Tibial nerve (tissue), 4 donors: ENCODE results near the gene CLDN1. TPM values are rescaled to one million over a fixed set of nuclear protein-coding genes. Genes with fewer than 3 reads are reported as not detected.

Experiments used
- DNase-seq, 2 donors: peaks; one replicate each; pipeline ENCODE4 v3.0.0-alpha.2; 2019; ENCODE audit warnings: low spot score in 2 of 2
- H3K27ac ChIP-seq, 4 donors: fragments of 200-600 bp; sonication (generic) in 3 of 4; one replicate each; pipeline ENCODE4 v1.5.1; 2017 to 2019; ENCODE audit warnings: mild to moderate bottlenecking in 1 of 4
- H3K27me3 ChIP-seq, 2 donors: fragments of 200-600 bp; sonication (generic) in 1 of 2; one replicate each; pipeline versions ENCODE4 v1.5.1 to v1.6.0; 2017 to 2019
- H3K36me3 ChIP-seq, 3 donors: fragments of 200-600 bp; sonication (generic); one replicate each; pipeline ENCODE4 v1.5.1; 2018 to 2019
- H3K4me1 ChIP-seq, 4 donors: fragments of 200-600 bp; sonication (generic) in 3 of 4; one replicate each; pipeline ENCODE4 v1.5.1; 2017 to 2019
- H3K4me3 ChIP-seq, 4 donors: fragments of 200-600 bp; sonication (generic) in 3 of 4; one replicate each; pipeline ENCODE4 v1.5.1; 2017 to 2019; ENCODE audit warnings: mild to moderate bottlenecking in 1 of 4, moderate library complexity in 1 of 4
- H3K9me3 ChIP-seq, 4 donors: fragments of 200-600 bp; sonication (generic) in 3 of 4; one replicate each; pipeline ENCODE4 v1.5.1; 2017 to 2019
- EP300 ChIP-seq, 2 donors: sonication (generic); formaldehyde crosslinking; IDR thresholded peaks; one replicate each; pipeline ENCODE4 v1.6.1; 2017; ENCODE audit warnings: antibody characterized with exemption in 2 of 2, mild to moderate bottlenecking in 1 of 2
- POLR2A ChIP-seq, 2 donors: fragments of 450-650 bp; IDR thresholded peaks; one replicate each; pipeline ENCODE4 v1.6.1; 2017; ENCODE audit warnings: antibody characterized with exemption in 2 of 2, mild to moderate bottlenecking in 2 of 2, moderate library complexity in 2 of 2
- WGBS, 2 donors: methylation state at CpG; one replicate each; pipeline ENCODE4 v1.1.5; 2018; 5-methylcytosine and 5-hydroxymethylcytosine counted together
- total RNA-seq, 4 donors: library from RNA; depleted of rRNA; stranded (reverse); fragments of >200 nt; gene quantifications; one replicate each; pipeline ENCODE4 v1.1.0, GENCODE V29; 2016
- TF ChIP-seq, protein P1 (sequence below), 5 experiments: fragments of 200-600 bp in 3 of 5; fragments of 450-650 bp in 2 of 5; sonication (generic) in 3 of 5; IDR thresholded peaks; one replicate each; pipeline ENCODE4 v1.5.1; 2016 to 2019; ENCODE audit warnings: antibody characterized with exemption in 5 of 5, mild to moderate bottlenecking in 3 of 5, moderate library complexity in 2 of 5

The CLDN1 gene
- total RNA-seq, 4 donors from 2014 or later: 74.7 to 208 (median 133) TPM

DNA sequence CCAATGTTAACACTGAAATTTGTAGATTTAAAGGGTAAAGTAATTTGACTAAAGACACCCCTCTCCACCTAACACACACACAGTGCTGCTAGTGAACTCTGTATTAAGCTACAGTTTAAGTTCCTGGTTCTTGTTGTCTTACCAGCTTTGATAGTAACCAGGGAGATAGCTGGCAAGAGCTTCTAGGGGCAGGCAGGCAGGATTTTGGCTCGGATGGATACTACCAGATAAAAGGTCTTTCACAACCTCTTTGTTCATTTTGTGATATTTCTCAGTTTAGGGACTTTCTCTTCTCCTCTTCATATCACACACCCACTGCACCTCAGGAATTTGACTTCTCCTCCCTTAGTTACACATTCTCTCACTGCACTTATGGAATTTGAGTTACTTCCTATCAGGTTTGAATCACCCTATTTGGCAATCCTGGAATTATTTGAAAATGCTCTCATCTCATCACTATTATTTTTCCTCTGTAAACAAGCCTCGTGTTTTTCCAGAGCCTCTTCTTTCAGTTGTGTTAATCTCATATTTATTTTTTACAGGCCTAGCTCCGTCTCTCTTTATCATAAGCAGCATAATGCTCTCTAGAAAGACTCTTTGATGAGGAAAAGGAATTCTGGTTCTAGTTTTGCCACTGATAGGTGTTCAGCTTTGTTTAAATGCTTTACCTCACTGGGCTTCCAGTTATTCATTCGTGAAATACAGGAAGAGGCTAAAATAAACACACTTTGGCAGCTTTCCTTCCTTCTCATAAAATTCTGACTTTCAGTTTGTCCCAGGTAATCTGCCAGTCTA, 23.0 kb upstream of the CLDN1 start:
- TF ChIP-seq, protein P1, sequence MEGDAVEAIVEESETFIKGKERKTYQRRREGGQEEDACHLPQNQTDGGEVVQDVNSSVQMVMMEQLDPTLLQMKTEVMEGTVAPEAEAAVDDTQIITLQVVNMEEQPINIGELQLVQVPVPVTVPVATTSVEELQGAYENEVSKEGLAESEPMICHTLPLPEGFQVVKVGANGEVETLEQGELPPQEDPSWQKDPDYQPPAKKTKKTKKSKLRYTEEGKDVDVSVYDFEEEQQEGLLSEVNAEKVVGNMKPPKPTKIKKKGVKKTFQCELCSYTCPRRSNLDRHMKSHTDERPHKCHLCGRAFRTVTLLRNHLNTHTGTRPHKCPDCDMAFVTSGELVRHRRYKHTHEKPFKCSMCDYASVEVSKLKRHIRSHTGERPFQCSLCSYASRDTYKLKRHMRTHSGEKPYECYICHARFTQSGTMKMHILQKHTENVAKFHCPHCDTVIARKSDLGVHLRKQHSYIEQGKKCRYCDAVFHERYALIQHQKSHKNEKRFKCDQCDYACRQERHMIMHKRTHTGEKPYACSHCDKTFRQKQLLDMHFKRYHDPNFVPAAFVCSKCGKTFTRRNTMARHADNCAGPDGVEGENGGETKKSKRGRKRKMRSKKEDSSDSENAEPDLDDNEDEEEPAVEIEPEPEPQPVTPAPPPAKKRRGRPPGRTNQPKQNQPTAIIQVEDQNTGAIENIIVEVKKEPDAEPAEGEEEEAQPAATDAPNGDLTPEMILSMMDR (IDR thresholded peaks at IDR 0.05): no peak
- TF ChIP-seq EP300 (IDR thresholded peaks at IDR 0.05) (peak in 1 of 2 donors; percentile 16), POLR2A (IDR thresholded peaks at IDR 0.05) (no peak)
- WGBS, 2 donors: 27 to 33% methylated on average over 4 of the region's 4 CpGs
- peaks cover 0 to 17% (median 3%) of the 10 kb centered on the region in 4 donors for H3K4me1 ChIP-seq
- H3K27ac ChIP-seq: peak overlapping the region in 3 of 4 donors; percentile 5 to 81 (median 75)
- no peaks in the 10 kb centered on the region for H3K9me3 ChIP-seq
- no peaks in the 10 kb centered on the region for H3K27me3 ChIP-seq
- no peak for DNase-seq
- H3K36me3 ChIP-seq: no peaks in the 10 kb centered on the region
- no peak overlapping the region for H3K4me3 ChIP-seq

DNA sequence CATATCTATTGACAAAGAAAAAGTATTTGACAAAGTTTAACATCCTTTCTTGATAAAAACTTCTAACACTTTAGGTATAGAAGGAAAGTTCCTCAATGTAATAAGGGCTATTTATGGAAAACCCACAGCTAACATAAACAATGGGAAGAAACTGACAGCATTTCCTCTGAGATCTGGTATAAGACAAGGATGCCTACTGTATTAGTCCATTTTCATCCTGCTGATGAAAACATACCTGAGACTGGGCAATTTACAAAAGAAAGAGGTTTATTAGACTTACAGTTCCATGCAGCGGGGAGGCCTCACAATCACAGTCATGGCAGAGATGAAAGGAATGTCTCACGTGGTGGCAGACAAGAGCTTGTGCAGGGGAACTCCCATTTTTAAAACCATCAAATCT, 17.8 kb upstream of the CLDN1 start:
- no peak overlapping the region for H3K4me3 ChIP-seq
- no peaks in the 10 kb centered on the region for H3K36me3 ChIP-seq
- H3K27me3 ChIP-seq: no peaks in the 10 kb centered on the region
- TF ChIP-seq POLR2A (IDR thresholded peaks at IDR 0.05) (no peak), EP300 (IDR thresholded peaks at IDR 0.05) (no peak)
- TF ChIP-seq, protein P1 (IDR thresholded peaks at IDR 0.05): no peak
- no peak for DNase-seq
- H3K27ac ChIP-seq: no peak overlapping the region
- no peaks in the 10 kb centered on the region for H3K9me3 ChIP-seq
- peaks cover 0 to 4% (median 0%) of the 10 kb centered on the region in 4 donors for H3K4me1 ChIP-seq
- WGBS, 2 donors: 73 to 75% methylated on average over 2 of the region's 2 CpGs

DNA sequence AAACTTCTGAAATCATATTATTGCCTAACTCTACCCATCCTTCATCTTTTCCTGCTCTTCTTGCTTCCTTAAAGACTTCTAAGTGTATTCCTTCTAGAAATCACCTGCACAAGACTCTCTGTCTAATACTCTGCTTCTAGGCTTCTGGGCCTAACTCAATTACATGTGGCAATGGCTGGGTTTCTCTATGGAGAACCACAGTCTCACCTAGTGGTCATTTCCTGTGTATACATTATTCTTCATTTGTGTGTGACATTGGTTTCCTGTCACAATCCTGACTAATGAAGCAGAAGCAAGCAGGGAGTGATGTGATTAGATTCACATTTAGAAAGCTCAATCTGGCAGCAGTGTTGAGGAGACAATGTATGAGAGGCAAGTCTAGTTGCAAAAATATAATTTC, 16.9 kb upstream of the CLDN1 start:
- Histone ChIP-seq H3K9me3 (no peaks in the 10 kb centered on the region), H3K36me3 (no peaks in the 10 kb centered on the region), H3K27me3 (no peaks in the 10 kb centered on the region), H3K27ac (no peak overlapping the region), H3K4me3 (no peak overlapping the region), H3K4me1 (no peaks in the 10 kb centered on the region)
- TF ChIP-seq POLR2A (IDR thresholded peaks at IDR 0.05): no peak
- TF ChIP-seq, protein P1 (IDR thresholded peaks at IDR 0.05): no peak
- no peak for TF ChIP-seq EP300 (IDR thresholded peaks at IDR 0.05)
- no peak for DNase-seq

DNA sequence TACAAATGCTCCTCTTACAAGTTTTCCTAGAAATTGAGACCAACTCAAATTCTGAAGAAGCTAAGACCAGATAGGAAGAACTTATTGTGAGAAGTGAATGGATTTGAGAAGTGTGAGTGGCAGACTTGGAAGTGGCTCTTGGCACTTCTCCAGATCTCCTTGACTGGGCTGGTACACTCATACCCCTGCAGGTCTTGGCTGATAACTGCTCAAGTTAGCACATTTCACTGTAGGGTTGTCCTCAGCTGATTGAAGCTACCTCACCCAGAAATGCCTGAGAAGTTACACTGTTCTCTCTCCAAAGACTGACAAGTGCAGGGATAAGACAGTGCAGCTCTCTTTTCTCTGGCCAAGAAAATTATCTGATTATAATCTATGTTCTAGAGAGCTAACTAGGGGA, 16.5 kb upstream of the CLDN1 start:
- no peaks in the 10 kb centered on the region for H3K4me1 ChIP-seq
- DNase-seq: no peak

DNA sequence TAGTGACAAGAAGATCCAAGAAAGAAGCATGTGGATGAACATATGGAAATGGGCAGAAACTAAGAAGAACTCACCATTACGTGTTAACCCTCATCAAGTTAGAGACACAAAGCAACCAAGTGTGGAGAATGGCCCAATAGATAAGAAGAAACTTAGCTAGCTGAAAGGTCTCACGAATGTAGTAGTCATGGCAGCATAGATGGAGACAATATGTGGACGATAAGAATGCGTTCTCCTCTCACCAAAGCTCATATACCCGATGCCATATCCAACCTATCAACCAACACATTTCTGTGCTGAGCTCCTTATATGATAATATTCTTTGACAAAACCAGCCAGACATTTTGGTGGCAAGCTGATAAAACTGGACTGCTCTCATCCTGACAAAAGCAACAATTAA, 15.1 kb upstream of the CLDN1 start:
- 85 to 86% methylated on average over 5 of the region's 5 CpGs for WGBS, 2 donors
- Histone ChIP-seq H3K36me3 (no peaks in the 10 kb centered on the region), H3K4me3 (no peak overlapping the region), H3K27me3 (no peaks in the 10 kb centered on the region), H3K9me3 (no peaks in the 10 kb centered on the region), H3K4me1 (no peaks in the 10 kb centered on the region), H3K27ac (no peak overlapping the region)
- TF ChIP-seq EP300 (IDR thresholded peaks at IDR 0.05): no peak
- TF ChIP-seq, protein P1 (IDR thresholded peaks at IDR 0.05): no peak
- TF ChIP-seq POLR2A (IDR thresholded peaks at IDR 0.05): no peak
- no peak for DNase-seq

More for the DNA sequence above, 16.5 kb upstream of the CLDN1 start:
- Histone ChIP-seq H3K27ac (no peak overlapping the region), H3K4me3 (no peak overlapping the region), H3K9me3 (no peaks in the 10 kb centered on the region), H3K27me3 (no peaks in the 10 kb centered on the region), H3K36me3 (no peaks in the 10 kb centered on the region)
- TF ChIP-seq POLR2A (IDR thresholded peaks at IDR 0.05): no peak
- TF ChIP-seq EP300 (IDR thresholded peaks at IDR 0.05): no peak
- TF ChIP-seq, protein P1 (IDR thresholded peaks at IDR 0.05): no peak
